22Rv1 (cell line): ENCODE measurements around the gene MELK.
A peak's percentile ranks its signal among the peaks of the same experiment; 100 is the strongest.
"Not testable (repeated sequence)": the region's sequence is repeated elsewhere in the genome, so short reads cannot be mapped to it uniquely, and the experiment has no call there.

Source experiments
- H3K27ac ChIP-seq: fragments of 450-650 bp; 2 replicates; pipeline ENCODE4 v1.5.1; 2017
- CTCF ChIP-seq: fragments of 450-650 bp; IDR thresholded peaks from 2 replicates; pipeline ENCODE4 v1.5.1; 2017; ENCODE audit warnings: mild to moderate bottlenecking
- ZFX ChIP-seq: fragments of 450-650 bp; IDR thresholded peaks from 2 replicates; pipeline ENCODE4 v1.6.1; 2017; ENCODE audit warnings: antibody characterized with exemption, borderline replicate concordance

Gene MELK

GRCh38 chr9:36566813-36567221 lies 5.9 kb upstream of the MELK start:
- no peak overlapping the region for H3K27ac ChIP-seq
- TF ChIP-seq ZFX (no peak), CTCF (no peak)

- not testable (repeated sequence) for H3K27ac ChIP-seq
These were observed 4.0 kb upstream of the MELK start for GRCh38 chr9:36568681-36569080.

GRCh38 chr9:36571333-36571732 lies 1.4 kb upstream of the MELK start:
- H3K27ac ChIP-seq = no peak overlapping the region
- TF ChIP-seq CTCF (no peak), ZFX (no peak)

GRCh38 chr9:36574045-36574444 lies 1.4 kb downstream of the MELK start:
- H3K27ac ChIP-seq = peak overlapping the region; percentile 84

- TF ChIP-seq CTCF (no peak), ZFX (no peak)
- H3K27ac ChIP-seq = peak overlapping the region; percentile 9; the same call in 1 of the 2 replicates
These were observed 2.8 kb downstream of the MELK start for GRCh38 chr9:36575411-36575882.

- TF ChIP-seq CTCF (no peak), ZFX (no peak)
- no peak overlapping the region for H3K27ac ChIP-seq
These were observed 4.2 kb downstream of the MELK start for GRCh38 chr9:36576866-36577265.

- TF ChIP-seq CTCF = no peak
- TF ChIP-seq ZFX = no peak
- H3K27ac ChIP-seq = no peak overlapping the region
These were observed 12.1 kb downstream of the MELK start for GRCh38 chr9:36584620-36585460.

GRCh38 chr9:36590231-36590630 lies 17.5 kb downstream of the MELK start:
- TF ChIP-seq ZFX (no peak), CTCF (no peak)

More at GRCh38 chr9:36590231-36590630, 17.5 kb downstream of the MELK start:
- no peak overlapping the region for H3K27ac ChIP-seq
